ENCODE results near the gene CDC73. TPM values are rescaled to one million over a fixed set of nuclear protein-coding genes. Genes with fewer than 3 reads are reported as not detected.
A peak's percentile ranks its signal among the peaks of the same experiment; 100 is the strongest.
"Not testable (repeated sequence)": the region's sequence is repeated elsewhere in the genome, so short reads cannot be mapped to it uniquely, and the experiment has no call there.

Gene CDC73
- total and polyA plus RNA-seq, 9 of the 15 experiments (the other 6 are each of a cell fraction or from before 2014, with no cell fraction given): 19.0 to 61.7 (median 30.1) TPM

- BruUV-seq (replicated peaks); H3K4me3 ChIP-seq; H3K9ac ChIP-seq (ENCODE audit: insufficient read depth in 1 of 2, low read depth in 2 of 2, low read length in 2 of 2); H3K4me2 ChIP-seq (ENCODE audit: insufficient read depth, low read length); H3K9me1 ChIP-seq (ENCODE audit: control insufficient read depth, insufficient read depth, low read length); ATAC-seq; CTCF ChIA-PET (ENCODE audit: low intra/inter-chr PET ratio); H2AFZ ChIP-seq (ENCODE audit: low read depth, low read length); H3K9me3 ChIP-seq (replicated peaks; ENCODE audit: control insufficient read depth, insufficient read depth, low read depth, low read length); H4K20me1 ChIP-seq (replicated peaks; ENCODE audit: control insufficient read depth, insufficient read depth, low read length); H3K27ac ChIP-seq (ENCODE audit: extremely low read depth, low read depth, low read length); FAIRE-seq; DNase-seq (ENCODE audit: extremely low read depth in 1 of 4, low spot score in 3 of 4); H3K4me1 ChIP-seq (replicated peaks in 1 of 2; ENCODE audit: control insufficient read depth in 2 of 2, insufficient read depth in 2 of 2, low read length in 2 of 2); H3K27me3 ChIP-seq (ENCODE audit: control insufficient read depth in 2 of 2, insufficient read depth in 2 of 2, low read length in 2 of 2); in situ Hi-C loops (cut with MboI): not testable (repeated sequence)
- Histone ChIP-seq H3K36me3 (ENCODE audit: control insufficient read depth, insufficient read depth, low read length) (peaks cover 14% of the 10 kb centered on the region; the same call in 2 of the 3 replicates), H3K79me2 (ENCODE audit: control insufficient read depth, insufficient read depth, low read length) (peaks cover 79% of the 10 kb centered on the region)
- WGBS (ENCODE audit: insufficient coverage, low coverage, missing lambda C conversion rate): 84% methylated on average over 7 of the region's 7 CpGs
- POLR2A ChIA-PET: interaction anchor here (2.1 kb wide), 1 partner anchor 12 kb away, joined by 6 read pairs; no protein-coding TSS in a partner anchor
- intact Hi-C loops (cut with micrococcal nuclease): loop anchor here (10.0 kb wide), 1 partner anchor 206 kb away; no protein-coding TSS in a partner anchor
These were observed 67.1 kb downstream of the CDC73 start for GRCh38 chr1:193188915-193189314.

DNA sequence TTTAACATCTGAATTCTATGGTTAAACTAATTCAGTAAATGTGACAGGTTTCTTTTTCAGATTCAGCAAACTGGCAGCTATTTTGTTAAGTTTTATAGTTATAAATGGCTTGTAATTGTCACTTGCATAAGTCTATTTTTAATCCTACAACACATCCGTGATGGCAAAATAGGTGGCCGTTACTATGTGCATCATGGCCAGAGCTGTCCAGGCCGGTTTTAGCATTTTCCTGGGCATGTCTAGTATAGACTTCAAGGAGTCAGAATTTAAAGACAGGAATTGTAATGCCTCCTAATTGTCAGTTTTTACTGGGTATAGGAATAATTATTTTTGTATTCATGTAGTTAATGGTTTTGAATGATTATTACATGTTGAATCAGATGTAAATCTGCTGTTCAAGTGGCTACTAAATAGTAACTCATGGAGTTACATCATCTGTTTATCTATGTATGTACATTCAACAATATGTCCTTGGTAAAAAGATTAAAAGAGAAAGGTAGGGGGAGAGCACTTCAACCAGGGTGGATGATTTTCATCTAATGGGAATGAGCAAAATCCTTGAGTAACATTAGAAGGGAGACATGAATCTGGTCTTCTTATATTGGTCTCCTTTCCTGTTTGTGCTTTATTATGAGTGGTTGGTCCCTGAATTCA lies 67.7 kb downstream of the CDC73 start:
- intact Hi-C loops (cut with micrococcal nuclease): loop anchor here (10.0 kb wide), 1 partner anchor 205 kb away; no protein-coding TSS in a partner anchor
- WGBS (ENCODE audit: insufficient coverage, low coverage, missing lambda C conversion rate): 82% methylated on average over 3 of the region's 3 CpGs

More for the DNA sequence above, 67.7 kb downstream of the CDC73 start:
- TF ChIP-seq, protein P1, sequence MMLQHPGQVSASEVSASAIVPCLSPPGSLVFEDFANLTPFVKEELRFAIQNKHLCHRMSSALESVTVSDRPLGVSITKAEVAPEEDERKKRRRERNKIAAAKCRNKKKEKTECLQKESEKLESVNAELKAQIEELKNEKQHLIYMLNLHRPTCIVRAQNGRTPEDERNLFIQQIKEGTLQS (IDR thresholded peaks at IDR 0.05): 0 out of 2 replicates have a peak, but pooled peaks have one; percentile 20
- TF ChIP-seq, protein P1 (CRISPR knock-in tag; conservative IDR thresholded peaks at IDR 0.05): no peak
- no peak for TF ChIP-seq HNRNPH1 (optimal IDR thresholded peaks at IDR 0.05; ENCODE audit: low read depth, low read length)
- Histone ChIP-seq H2AFZ (ENCODE audit: low read depth, low read length) (no peak overlapping the region), H3K36me3 (ENCODE audit: control insufficient read depth, insufficient read depth, low read length) (peaks cover 21% of the 10 kb centered on the region; the same call in 2 of the 3 replicates), H3K9me3 (replicated peaks; ENCODE audit: control insufficient read depth, insufficient read depth, low read depth, low read length) (peaks cover 3% of the 10 kb centered on the region), H3K4me1 (replicated peaks in 1 of 2; ENCODE audit: control insufficient read depth in 2 of 2, insufficient read depth in 2 of 2, low read length in 2 of 2) (no peaks in the 10 kb centered on the region; a peak in 1 of 5 replicates), H3K4me3 (no peak overlapping the region), H3K9ac (ENCODE audit: insufficient read depth in 1 of 2, low read depth in 2 of 2, low read length in 2 of 2) (no peak overlapping the region), H3K79me2 (ENCODE audit: control insufficient read depth, insufficient read depth, low read length) (peaks cover 79% of the 10 kb centered on the region), H3K27me3 (ENCODE audit: control insufficient read depth in 2 of 2, insufficient read depth in 2 of 2, low read length in 2 of 2) (no peaks in the 10 kb centered on the region), H3K4me2 (ENCODE audit: insufficient read depth, low read length) (no peak overlapping the region), H3K9me1 (ENCODE audit: control insufficient read depth, insufficient read depth, low read length) (no peaks in the 10 kb centered on the region), H4K20me1 (replicated peaks; ENCODE audit: control insufficient read depth, insufficient read depth, low read length) (peaks cover 3% of the 10 kb centered on the region; the same call in 1 of the 2 replicates), H3K27ac (ENCODE audit: extremely low read depth, low read depth, low read length) (no peak overlapping the region)
- no peak for ATAC-seq
- no peak for FAIRE-seq
- DNase-seq (ENCODE audit: extremely low read depth in 1 of 4, low spot score in 3 of 4): no peak
- BruUV-seq (replicated peaks): no TSS peak
- ChIA-PET CTCF (ENCODE audit: low intra/inter-chr PET ratio) (no interaction called here), POLR2A (interaction anchor here (2.1 kb wide), 1 partner anchor 11 kb away, joined by 6 read pairs; no protein-coding TSS in a partner anchor)
- in situ Hi-C loops (cut with MboI): no loop called here
